Lower leg skin (tissue), 3 donors: ENCODE data around the gene MPRIP.

Source experiments
- POLR2A ChIP-seq, 2 donors: fragments of 450-650 bp; IDR thresholded peaks; one replicate each; pipeline ENCODE4 v1.6.1; 2016 to 2017; ENCODE audit warnings: antibody characterized with exemption in 2 of 2, mild to moderate bottlenecking in 1 of 2, moderate library complexity in 1 of 2
- TF ChIP-seq, protein P1 (sequence below), 3 donors: fragments of 450-650 bp; IDR thresholded peaks; one replicate each; pipeline ENCODE4 v1.5.1; 2016; ENCODE audit warnings: antibody characterized with exemption in 3 of 3, mild to moderate bottlenecking in 3 of 3, moderate library complexity in 2 of 3

DNA sequence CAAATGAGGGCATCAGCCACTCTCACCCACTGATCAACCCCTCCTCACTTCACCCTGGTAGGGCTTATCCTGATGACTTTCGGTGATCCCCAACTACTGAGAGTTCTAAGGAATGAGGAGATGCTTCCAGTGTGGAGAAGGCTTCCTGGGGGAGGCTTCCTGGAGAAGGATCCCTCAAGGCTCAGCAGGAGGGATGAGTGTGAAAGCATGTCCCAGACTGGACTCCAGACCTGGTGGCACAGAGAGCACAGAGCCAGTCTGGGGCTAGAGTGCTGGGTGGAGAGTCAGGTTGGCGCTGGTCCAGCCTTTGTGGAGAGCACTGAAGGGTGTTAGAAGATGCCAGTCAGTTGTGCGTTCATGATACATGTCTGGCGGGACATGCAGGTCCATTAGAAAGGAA is 110.1 kb downstream of the MPRIP start:
- TF ChIP-seq, protein P1, sequence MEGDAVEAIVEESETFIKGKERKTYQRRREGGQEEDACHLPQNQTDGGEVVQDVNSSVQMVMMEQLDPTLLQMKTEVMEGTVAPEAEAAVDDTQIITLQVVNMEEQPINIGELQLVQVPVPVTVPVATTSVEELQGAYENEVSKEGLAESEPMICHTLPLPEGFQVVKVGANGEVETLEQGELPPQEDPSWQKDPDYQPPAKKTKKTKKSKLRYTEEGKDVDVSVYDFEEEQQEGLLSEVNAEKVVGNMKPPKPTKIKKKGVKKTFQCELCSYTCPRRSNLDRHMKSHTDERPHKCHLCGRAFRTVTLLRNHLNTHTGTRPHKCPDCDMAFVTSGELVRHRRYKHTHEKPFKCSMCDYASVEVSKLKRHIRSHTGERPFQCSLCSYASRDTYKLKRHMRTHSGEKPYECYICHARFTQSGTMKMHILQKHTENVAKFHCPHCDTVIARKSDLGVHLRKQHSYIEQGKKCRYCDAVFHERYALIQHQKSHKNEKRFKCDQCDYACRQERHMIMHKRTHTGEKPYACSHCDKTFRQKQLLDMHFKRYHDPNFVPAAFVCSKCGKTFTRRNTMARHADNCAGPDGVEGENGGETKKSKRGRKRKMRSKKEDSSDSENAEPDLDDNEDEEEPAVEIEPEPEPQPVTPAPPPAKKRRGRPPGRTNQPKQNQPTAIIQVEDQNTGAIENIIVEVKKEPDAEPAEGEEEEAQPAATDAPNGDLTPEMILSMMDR (IDR thresholded peaks at IDR 0.05), result no peak
- no peak for TF ChIP-seq POLR2A (IDR thresholded peaks at IDR 0.05)
